Measurements from ENCODE around the gene MANBA.
A peak's percentile ranks its signal among the peaks of the same experiment; 100 is the strongest.

MANBA gene

GRCh38 chr4:102760645-102761295, at the start of gene MANBA:
MANBA (minus strand) TSS chr4:102760968; CDS start chr4:102760894, 74 bp downstream.
- DNase-seq (ENCODE audit: low spot score) = peak; percentile 95
- in situ Hi-C loops (cut with MboI; ENCODE audit: low pct_unique_long_range_greater_than_20kb, low sequenced_read_pairs, unreplicated experiment) = no loop called here
- TF ChIP-seq CTCF (IDR thresholded peaks at IDR 0.05; ENCODE audit: extremely low read depth, insufficient read depth, missing control alignments) = no peak

GRCh38 chr4:102809691-102810090, 48.9 kb upstream of the MANBA start:
- in situ Hi-C loops (cut with MboI; ENCODE audit: low pct_unique_long_range_greater_than_20kb, low sequenced_read_pairs, unreplicated experiment) = no loop called here
- TF ChIP-seq CTCF (IDR thresholded peaks at IDR 0.05; ENCODE audit: extremely low read depth, insufficient read depth, missing control alignments) = no peak

GRCh38 chr4:102809190-102809589, 48.4 kb upstream of the MANBA start:
- TF ChIP-seq CTCF (IDR thresholded peaks at IDR 0.05; ENCODE audit: extremely low read depth, insufficient read depth, missing control alignments) = no peak
- in situ Hi-C loops (cut with MboI; ENCODE audit: low pct_unique_long_range_greater_than_20kb, low sequenced_read_pairs, unreplicated experiment) = no loop called here
- DNase-seq (ENCODE audit: low spot score) = no peak

More at GRCh38 chr4:102809691-102810090, 48.9 kb upstream of the MANBA start:
- no peak for DNase-seq (ENCODE audit: low spot score)

GRCh38 chr4:102808009-102808408, 47.2 kb upstream of the MANBA start:
- no peak for DNase-seq (ENCODE audit: low spot score)
- in situ Hi-C loops (cut with MboI; ENCODE audit: low pct_unique_long_range_greater_than_20kb, low sequenced_read_pairs, unreplicated experiment) = no loop called here
- TF ChIP-seq CTCF (IDR thresholded peaks at IDR 0.05; ENCODE audit: extremely low read depth, insufficient read depth, missing control alignments) = no peak

GRCh38 chr4:102807345-102807744, 46.6 kb upstream of the MANBA start:
- no peak for TF ChIP-seq CTCF (IDR thresholded peaks at IDR 0.05; ENCODE audit: extremely low read depth, insufficient read depth, missing control alignments)
- in situ Hi-C loops (cut with MboI; ENCODE audit: low pct_unique_long_range_greater_than_20kb, low sequenced_read_pairs, unreplicated experiment) = no loop called here
- DNase-seq (ENCODE audit: low spot score) = no peak

- no peak for DNase-seq (ENCODE audit: low spot score)
- TF ChIP-seq CTCF (IDR thresholded peaks at IDR 0.05; ENCODE audit: extremely low read depth, insufficient read depth, missing control alignments) = no peak
- in situ Hi-C loops (cut with MboI; ENCODE audit: low pct_unique_long_range_greater_than_20kb, low sequenced_read_pairs, unreplicated experiment) = no loop called here
These were observed 39.0 kb upstream of the MANBA start for GRCh38 chr4:102799816-102800215.
